Testis (tissue), 3 donors: Measurements from ENCODE around the gene CNTN5. TPM values are rescaled to one million over a fixed set of nuclear protein-coding genes. Genes with fewer than 3 reads are reported as not detected.

Source experiments
- DNase-seq: peaks from one replicate; pipeline ENCODE4 v3.0.0-alpha.2; 2019
- H3K27ac ChIP-seq, 2 donors: fragments of 200-600 bp; sonication (generic); one replicate each; pipeline ENCODE4 v1.5.1; 2019
- H3K27me3 ChIP-seq: fragments of 200-600 bp; sonication (generic); one replicate; pipeline ENCODE4 v1.5.1; 2019
- H3K36me3 ChIP-seq: fragments of 200-600 bp; sonication (generic); one replicate; pipeline ENCODE4 v1.5.1; 2017; ENCODE audit warnings: low read depth; ENCODE audit errors: missing control alignments
- H3K4me1 ChIP-seq: fragments of 200-600 bp; sonication (generic); one replicate; pipeline ENCODE4 v1.5.1; 2019
- H3K4me3 ChIP-seq, 2 donors: fragments of 200-600 bp; sonication (generic); one replicate each; pipeline ENCODE4 v1.5.1; 2017 to 2019
- H3K9me3 ChIP-seq: fragments of 200-600 bp; sonication (generic); one replicate; pipeline ENCODE4 v1.5.1; 2017
- POLR2A ChIP-seq: fragments of 450-650 bp; IDR thresholded peaks from one replicate; pipeline ENCODE4 v1.6.1; 2017; ENCODE audit warnings: antibody characterized with exemption, mild to moderate bottlenecking, moderate library complexity
- WGBS, 2 donors: methylation state at CpG; one replicate each; pipeline ENCODE4 v1.1.5; 2018; 5-methylcytosine and 5-hydroxymethylcytosine counted together
- intact Hi-C: fragments of 100-400 bp; cut with DNase I; formaldehyde crosslinking; loops from one replicate; pipeline ENCODE4 v1.15.1; 2023; ENCODE audit warnings: low total_unique reads
- polyA plus RNA-seq: library from polyadenylated mRNA; stranded (reverse); fragments of 350-450 nt; fragmentation: Illumina TruSeq; extraction: RNeasy Lipid Tissue Mini Kit (QIAGEN cat#74804); gene quantifications from one replicate; pipeline ENCODE4 v1.2.3, GENCODE V29; 2014; ENCODE audit warnings: low read depth, low replicate concordance; ENCODE audit not compliant: insufficient read depth
- total RNA-seq, 2 donors: library from RNA; depleted of rRNA; stranded (reverse); fragments of >200 nt; gene quantifications; one replicate each; pipeline ENCODE4 v1.2.3, GENCODE V29; 2016
- TF ChIP-seq, protein P1 (sequence below), 3 experiments: fragments of 450-650 bp in 2 of 3; fragments of 200-600 bp in 1 of 3; sonication (generic) in 1 of 3; IDR thresholded peaks; one replicate each; pipeline ENCODE4 v1.5.1; 2016 to 2019; ENCODE audit warnings: antibody characterized with exemption in 3 of 3, mild to moderate bottlenecking in 2 of 3, moderate library complexity in 1 of 3

CNTN5 gene
- total and polyA plus RNA-seq, 3 donors from 2014 or later: 0.55 to 0.99 (median 0.78) TPM

DNA sequence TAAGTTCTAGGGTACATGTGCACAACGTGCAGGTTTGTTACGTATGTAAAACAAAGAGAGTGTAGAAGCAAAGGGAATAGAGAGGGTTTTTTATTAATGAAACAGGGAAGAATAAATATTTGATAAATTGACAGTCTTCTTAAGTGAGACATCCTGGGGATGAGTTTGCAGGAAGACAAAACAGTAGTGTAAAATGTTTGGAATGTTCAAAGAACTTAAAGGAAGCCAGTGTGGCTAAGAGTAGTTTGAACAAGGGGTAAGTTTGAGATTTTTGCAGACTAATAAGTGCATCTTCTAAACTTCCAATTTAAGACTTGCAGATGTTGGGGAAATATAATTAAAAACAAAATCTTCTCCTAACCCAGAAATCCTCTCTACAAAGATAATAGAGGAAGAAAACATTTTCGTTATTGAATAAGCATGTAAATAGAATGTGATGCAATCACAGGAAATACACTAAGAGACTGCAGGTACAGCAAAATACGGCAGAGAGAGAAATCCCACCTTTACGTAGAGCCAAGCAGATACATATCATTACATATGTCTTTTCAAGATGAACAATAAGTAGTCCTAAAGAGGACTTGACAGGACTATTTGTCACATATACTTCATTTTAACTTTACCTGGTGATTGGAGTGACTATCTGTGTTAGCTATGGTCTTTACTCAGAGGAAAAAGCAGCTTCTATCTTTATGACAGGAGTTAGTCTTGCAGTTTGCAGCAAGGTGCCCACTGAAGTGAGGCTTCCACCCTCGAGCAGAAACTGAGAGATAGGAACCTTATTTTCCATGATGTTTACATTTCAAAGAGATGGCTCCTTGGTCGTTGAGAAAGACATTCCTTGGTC is 402.1 kb downstream of the CNTN5 start:
- H3K4me3 ChIP-seq: no peak overlapping the region
- 51 to 52% methylated on average over 7 of the region's 7 CpGs for WGBS, 2 donors
- TF ChIP-seq, protein P1, sequence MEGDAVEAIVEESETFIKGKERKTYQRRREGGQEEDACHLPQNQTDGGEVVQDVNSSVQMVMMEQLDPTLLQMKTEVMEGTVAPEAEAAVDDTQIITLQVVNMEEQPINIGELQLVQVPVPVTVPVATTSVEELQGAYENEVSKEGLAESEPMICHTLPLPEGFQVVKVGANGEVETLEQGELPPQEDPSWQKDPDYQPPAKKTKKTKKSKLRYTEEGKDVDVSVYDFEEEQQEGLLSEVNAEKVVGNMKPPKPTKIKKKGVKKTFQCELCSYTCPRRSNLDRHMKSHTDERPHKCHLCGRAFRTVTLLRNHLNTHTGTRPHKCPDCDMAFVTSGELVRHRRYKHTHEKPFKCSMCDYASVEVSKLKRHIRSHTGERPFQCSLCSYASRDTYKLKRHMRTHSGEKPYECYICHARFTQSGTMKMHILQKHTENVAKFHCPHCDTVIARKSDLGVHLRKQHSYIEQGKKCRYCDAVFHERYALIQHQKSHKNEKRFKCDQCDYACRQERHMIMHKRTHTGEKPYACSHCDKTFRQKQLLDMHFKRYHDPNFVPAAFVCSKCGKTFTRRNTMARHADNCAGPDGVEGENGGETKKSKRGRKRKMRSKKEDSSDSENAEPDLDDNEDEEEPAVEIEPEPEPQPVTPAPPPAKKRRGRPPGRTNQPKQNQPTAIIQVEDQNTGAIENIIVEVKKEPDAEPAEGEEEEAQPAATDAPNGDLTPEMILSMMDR (IDR thresholded peaks at IDR 0.05): no peak
- no peak for TF ChIP-seq POLR2A
- H3K27me3 ChIP-seq: no peaks in the 10 kb centered on the region
- DNase-seq: no peak
- H3K9me3 ChIP-seq: no peaks in the 10 kb centered on the region
- H3K27ac ChIP-seq: no peak overlapping the region
- H3K4me1 ChIP-seq: no peaks in the 10 kb centered on the region
- intact Hi-C loops: no loop called here
- H3K36me3 ChIP-seq: no peaks in the 10 kb centered on the region

GRCh38 chr11:99423428-99423983 is 402.8 kb downstream of the CNTN5 start:
- 59 to 63% methylated on average over 4 of the region's 4 CpGs for WGBS, 2 donors
- intact Hi-C loops: no loop called here
- H3K4me3 ChIP-seq: no peak overlapping the region
- H3K9me3 ChIP-seq: no peaks in the 10 kb centered on the region
- no peak overlapping the region for H3K27ac ChIP-seq
- no peaks in the 10 kb centered on the region for H3K27me3 ChIP-seq
- TF ChIP-seq POLR2A: no peak
- TF ChIP-seq, protein P1 (IDR thresholded peaks at IDR 0.05): no peak
- no peak for DNase-seq
- H3K4me1 ChIP-seq: no peaks in the 10 kb centered on the region
- H3K36me3 ChIP-seq: no peaks in the 10 kb centered on the region

DNA sequence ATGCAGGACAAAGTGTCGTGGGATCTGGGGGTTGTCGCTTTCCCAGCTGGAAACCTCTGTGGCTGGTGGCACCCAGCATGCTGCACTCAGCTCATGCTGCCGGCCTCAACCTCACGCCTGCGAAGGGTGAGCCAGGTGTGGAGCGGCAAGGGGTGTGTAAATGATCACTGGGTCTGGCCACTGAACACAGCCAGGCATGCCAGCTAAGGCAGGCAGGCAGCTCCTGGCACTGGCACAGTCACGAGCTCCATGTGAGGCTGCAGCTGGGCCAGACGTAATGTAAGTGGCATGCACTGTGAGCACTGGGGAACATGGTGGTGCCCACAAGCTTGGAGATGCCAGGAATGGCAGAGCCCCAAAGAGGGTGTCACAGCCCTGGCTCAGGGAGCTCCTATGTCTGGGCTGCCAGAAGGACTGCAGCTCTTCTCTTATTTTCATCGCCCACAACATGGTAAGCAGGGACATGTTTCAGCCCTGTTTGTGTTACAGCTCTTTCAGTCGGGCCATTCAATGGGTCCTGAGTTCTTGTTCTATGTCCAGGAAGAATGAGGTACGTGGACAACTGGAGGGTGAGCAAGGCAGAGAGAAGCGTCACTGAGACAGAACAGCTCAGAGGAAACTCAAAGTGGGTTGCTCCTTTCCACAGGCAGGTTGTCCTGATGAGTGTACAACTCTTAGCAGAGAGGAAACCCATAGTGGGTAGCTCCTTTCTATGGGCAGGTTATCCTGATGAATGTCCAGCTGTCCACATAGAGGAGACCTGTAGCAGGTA is 403.8 kb downstream of the CNTN5 start:
- TF ChIP-seq, protein P1 (IDR thresholded peaks at IDR 0.05): no peak
- no peak for TF ChIP-seq POLR2A
- Histone ChIP-seq H3K4me1 (no peaks in the 10 kb centered on the region), H3K27me3 (no peaks in the 10 kb centered on the region), H3K27ac (no peak overlapping the region), H3K9me3 (no peaks in the 10 kb centered on the region), H3K4me3 (no peak overlapping the region), H3K36me3 (no peaks in the 10 kb centered on the region)
- no peak for DNase-seq
- intact Hi-C loops: no loop called here
- 93 to 96% methylated on average over 6 to 12 of the region's 12 CpGs for WGBS, 2 donors

DNA sequence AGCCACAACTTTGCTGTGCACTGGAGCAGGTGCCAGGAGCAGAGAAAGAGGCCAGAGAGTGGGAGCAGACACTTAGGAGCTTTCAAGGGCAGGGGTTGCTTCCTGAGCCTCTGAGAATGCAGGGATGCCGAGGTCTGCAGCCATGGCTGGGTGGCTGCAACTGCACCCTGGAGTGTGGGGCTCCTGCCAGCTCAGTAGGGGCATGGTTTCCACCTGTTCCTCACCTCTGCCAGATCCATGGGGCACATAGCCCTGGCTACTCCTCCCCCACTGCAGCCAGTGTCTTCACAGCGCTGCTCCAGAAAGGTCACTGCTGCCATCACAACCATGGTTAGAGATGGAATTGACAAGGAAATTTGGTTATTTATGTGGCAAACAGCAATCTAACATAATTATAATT is 404.8 kb downstream of the CNTN5 start:
- no peaks in the 10 kb centered on the region for H3K9me3 ChIP-seq
- 52 to 92% methylated on average over 1 to 2 of the region's 2 CpGs for WGBS, 2 donors
- H3K27me3 ChIP-seq: no peaks in the 10 kb centered on the region
- no peak overlapping the region for H3K27ac ChIP-seq
- TF ChIP-seq POLR2A: no peak
- TF ChIP-seq, protein P1 (IDR thresholded peaks at IDR 0.05): no peak
- no peaks in the 10 kb centered on the region for H3K4me1 ChIP-seq
- no peak for DNase-seq
- no peaks in the 10 kb centered on the region for H3K36me3 ChIP-seq
- intact Hi-C loops: no loop called here
- H3K4me3 ChIP-seq: no peak overlapping the region
